Iris pigment epithelial cell (primary cell): Measurements from ENCODE around the gene PLIN1.
A peak's percentile ranks its signal among the peaks of the same experiment; 100 is the strongest.

ENCODE experiments used
- DNase-seq: peaks from one replicate; pipeline ENCODE4 v3.0.0-alpha.2; 2011; ENCODE audit warnings: low read depth

PLIN1 gene

DNA sequence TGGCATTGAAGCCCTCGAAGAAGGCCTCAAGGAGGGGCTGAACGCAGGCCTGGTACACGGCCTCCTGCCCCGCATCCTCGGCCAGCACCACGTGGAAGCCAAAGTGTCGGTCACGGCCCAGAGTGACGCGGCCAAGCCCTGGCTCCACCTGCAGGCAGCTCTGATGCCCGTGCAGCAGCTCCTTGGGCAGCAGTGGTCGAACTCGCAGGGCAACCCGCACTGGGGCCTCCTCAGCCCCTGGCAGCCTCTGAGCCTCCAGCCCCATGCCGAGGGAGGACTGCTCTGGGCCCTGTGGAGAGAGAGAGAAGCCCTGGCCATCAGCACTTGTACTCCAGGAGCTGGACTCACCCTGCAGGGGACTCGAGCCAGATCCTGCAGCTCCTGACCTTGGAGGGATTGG is 26.5 kb downstream of the PLIN1 start:
- no peak for DNase-seq

DNA sequence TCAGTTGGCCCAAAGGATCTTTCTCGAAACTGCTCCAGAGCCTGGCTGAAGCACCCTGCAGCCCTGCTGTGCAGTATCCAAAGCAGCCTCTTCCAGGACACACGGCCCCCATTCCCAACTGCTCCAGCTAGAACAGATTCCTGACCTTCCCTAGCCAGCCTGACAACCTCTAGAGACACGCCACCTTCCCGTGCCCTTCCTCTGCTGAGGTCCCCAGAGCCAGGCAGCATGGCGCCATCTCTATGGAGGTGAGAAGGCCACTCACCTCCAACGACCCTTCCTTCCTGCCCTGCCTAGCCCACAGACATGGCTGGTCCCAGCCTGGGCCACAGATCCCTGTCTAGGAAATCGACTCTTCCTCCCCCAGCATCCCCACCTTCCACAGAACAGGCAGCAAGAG is 27.0 kb downstream of the PLIN1 start:
- DNase-seq, result no peak

GRCh38 chr15:89649716-89650115 is 29.5 kb downstream of the PLIN1 start:
- DNase-seq, result no peak

DNA sequence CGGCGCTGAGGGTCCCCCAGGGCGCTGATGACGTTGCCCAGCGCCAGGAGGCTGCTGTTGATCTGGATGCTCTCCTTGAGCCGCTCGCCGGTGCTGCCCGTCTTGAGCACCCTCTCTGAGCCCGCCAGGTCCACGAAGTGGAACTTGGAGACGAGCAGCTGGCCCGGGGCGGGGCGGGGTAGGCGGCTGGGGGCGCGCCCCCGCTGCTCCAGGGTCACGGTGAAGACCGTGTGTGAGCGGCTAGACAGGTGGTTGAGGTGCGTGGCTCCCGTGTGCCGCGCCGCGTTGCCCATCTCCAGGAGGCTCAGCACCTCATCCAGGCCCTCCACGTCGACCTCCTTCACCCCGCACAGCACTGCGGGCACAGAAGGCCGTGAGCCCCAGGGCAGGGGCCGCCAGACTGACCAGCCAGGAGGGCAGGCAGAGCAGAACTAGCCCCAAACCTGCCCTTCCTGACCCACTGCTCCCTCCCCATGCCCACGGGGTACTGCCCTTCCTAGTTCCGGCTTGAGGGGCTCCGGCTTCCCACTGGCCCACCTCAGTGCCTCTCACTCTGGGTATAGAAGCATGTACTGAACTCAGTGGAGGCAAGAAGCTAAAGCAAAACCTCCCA is 30.0 kb downstream of the PLIN1 start:
- no peak for DNase-seq

DNA sequence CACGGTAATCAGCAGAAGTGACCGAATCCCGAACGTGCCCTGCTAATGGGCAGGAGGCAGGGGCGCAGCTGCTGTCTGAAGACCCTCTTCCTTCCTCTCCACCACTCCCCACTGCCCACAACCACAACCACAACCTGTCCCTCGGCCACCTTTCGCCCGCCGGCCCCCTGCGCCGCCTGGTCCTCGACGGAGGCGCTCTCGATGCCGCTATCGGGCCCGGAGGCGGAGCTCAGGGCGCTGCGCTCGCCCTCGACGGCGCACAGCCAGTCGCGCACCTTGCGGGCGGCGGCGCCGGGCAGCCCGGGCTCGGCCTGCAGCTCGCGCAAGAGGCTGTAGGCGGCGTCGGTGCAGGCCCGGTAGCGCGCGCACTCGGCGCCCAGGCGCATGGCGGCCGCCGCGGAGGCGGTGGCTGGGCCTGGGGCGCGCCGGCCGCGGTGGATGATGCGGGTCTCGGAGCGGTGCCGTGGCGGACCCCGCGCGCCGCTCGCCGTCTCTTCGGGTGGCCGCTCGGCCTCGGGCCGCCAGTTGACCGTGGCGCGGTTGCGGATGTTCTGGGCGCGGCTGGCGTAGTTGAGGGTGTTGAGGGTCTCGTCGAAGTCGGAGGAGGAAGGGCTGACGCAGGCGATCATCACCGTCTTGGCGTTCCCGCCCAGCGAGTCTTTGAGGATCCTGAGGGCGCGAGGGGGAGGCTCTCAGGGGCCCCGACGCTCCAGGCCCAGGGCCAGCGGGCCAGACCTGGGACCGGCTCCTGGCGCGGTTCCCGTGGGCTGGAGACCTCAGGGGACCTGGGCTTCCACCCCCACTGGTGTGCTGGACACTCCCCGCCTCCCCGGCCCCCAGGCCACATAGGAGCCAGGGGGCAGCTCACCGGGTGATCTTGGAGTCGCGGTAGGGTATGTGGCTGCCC is 30.8 kb downstream of the PLIN1 start:
- no peak for DNase-seq

- peak; percentile 41 for DNase-seq
Measured at GRCh38 chr15:89647191-89647851, 31.8 kb downstream of the PLIN1 start.

- no peak for DNase-seq
Measured at GRCh38 chr15:89646416-89647141, 32.6 kb downstream of the PLIN1 start.

DNA sequence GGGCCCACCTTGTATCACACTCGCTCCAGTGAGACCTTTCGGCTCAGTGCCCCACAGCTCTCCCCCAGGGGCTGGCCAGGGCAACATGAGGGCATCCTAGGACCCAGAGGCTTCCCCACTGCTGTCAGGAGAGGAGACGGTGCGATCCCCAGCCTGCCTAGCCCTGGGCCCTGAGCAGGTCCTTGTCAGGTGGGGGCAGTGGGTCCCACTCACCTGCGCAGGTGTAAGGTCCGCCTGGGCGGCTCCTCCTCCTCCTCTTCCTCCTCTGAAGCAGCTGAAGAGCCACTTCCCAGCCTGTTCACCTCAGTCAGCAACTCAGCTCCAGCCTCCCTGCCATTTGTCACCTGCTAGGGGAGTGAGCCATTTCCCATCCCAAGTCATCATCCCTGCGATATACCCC is 33.5 kb downstream of the PLIN1 start:
- no peak for DNase-seq

DNA sequence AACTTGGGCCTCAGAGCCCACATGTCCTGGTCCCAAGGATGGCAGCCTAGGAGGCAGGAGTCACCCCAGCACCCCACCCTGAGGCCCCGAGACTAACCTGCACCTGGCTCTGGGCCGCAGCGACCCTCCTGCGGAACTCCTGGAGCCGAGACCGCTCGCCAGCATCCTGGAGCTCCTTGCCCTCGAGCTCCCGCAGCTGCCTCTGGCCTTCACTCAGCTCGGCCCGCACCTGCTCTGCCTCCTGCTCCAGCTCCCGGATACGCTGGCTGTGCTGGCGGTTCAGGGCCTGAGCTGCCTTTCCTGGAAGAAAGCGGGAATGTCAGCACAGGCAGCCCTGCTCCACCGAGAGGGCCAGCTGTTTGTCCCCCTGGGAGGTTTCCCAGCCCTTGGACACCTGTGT is 37.1 kb downstream of the PLIN1 start:
- DNase-seq, result no peak

GRCh38 chr15:89641053-89641452 is 38.1 kb downstream of the PLIN1 start:
- DNase-seq, result no peak

DNA sequence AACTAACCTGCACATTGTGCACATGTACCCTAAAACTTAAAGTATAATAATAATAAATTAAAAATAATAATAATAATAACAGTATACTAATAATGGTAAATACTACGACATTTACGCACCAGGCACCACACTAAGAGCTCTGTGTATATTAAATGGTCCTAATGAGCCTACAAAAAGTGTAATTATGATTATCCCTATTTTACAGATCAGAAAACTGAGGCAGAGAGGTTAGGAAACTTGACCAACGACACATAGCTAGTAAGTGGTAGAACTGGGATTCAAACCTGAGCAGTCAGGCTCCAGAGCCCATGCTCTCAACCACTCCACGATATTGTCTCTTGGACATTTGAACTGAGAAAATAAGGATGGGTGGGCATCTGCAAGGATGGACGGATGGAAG is 38.9 kb downstream of the PLIN1 start:
- no peak for DNase-seq

DNA sequence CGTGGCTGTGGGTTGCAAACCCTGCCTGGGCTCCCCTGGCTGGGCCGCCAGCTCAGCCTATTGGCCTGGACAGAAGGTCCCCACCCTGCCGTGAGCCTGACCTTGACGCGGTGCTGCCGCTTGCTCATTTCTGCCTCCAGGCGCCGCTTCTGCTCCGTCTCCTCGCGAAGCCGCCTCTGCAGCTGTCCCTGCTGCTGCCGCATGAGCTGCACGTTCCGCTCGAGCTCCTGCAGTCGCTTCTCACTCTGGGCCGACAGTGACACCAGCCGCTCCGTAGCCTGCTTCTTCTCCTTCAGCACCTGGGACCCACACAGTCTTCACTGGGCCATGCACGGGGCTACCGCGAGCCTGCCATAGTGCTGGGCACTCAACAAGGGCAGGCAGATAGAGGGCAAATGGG is 45.6 kb downstream of the PLIN1 start:
- DNase-seq, result no peak

GRCh38 chr15:89632563-89633430 is 46.4 kb downstream of the PLIN1 start:
- no peak for DNase-seq

- no peak for DNase-seq
Measured at GRCh38 chr15:89631902-89632264, 47.3 kb downstream of the PLIN1 start.

DNA sequence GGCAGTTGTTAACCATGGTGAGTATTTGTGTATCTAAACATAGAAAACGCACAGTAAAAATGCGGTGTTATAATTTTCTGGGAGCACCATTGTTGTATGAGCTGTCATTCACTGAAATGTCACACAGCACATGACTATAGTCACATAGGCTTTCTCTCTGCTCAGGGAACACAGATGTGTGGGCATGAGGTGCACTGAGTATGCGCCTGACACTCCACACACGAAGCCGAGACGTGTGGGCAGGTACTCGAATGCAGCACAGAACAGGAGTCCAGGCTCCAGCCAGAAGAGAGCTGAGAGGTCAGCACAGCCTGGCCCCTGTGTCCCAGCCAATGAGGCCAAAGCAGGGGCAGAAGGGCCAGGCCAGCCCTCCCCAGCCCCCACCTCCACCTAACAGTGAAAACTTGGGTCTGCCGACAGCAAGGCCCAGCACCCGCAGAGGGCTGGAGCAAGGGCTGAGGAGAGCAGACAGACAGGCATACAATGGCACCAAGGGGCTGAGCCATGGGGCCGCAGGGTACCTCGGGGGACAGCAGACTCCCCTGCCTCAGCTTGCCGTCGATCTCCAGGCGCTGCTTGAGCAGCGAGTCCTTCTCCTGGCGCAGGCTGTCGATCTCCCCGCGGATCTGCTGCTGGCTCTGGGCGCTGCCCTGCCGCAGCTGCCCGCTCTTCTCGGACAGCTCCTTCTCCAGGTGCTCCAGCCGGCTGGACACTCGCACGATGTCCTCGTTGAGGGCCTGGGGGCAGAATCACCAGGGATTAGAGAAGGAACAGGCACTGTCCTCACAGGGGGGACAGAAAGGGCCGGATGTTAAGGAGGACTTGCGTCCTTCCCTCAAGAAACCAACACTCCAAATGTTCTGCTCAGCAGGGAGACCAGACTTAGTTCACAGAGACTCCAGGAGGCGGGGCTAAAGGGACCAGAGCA is 47.9 kb downstream of the PLIN1 start:
- DNase-seq, result no peak

DNA sequence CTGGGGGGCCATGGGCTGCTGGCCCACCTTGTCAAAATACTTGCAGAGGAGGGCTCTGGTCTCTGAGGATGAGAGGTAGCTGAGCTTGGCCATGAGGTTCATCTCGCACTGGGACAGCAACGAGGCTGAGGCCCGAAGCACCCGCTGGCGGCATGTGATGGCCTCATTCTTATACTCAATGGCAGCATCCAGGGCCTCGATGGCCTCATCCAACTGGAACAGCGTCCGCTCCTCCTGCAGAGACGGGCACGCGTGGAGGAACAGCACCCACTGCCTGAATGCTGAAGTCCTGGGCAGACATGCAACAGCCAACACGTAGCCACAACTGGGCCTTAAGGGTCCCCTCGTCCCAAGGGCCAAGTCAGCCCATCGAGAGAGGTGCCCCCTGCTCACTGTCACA is 48.9 kb downstream of the PLIN1 start:
- DNase-seq, result no peak

GRCh38 chr15:89629829-89630228 is 49.3 kb downstream of the PLIN1 start:
- no peak for DNase-seq

- no peak for DNase-seq
Measured at GRCh38 chr15:89628806-89629715, 50.1 kb downstream of the PLIN1 start.

- DNase-seq, result no peak
Measured at GRCh38 chr15:89628301-89628700, 50.9 kb downstream of the PLIN1 start.
